Activated T-cell treated with anti-CD3 and anti-CD28 coated beads for 4 hours (primary cell): ENCODE results near the gene KLF3.
"Not testable (repeated sequence)": the region's sequence is repeated elsewhere in the genome, so short reads cannot be mapped to it uniquely, and the experiment has no call there.

Experiments used
- DNase-seq: peaks from one replicate; pipeline ENCODE4 v3.0.0-alpha.2; 2020

Gene KLF3

DNA sequence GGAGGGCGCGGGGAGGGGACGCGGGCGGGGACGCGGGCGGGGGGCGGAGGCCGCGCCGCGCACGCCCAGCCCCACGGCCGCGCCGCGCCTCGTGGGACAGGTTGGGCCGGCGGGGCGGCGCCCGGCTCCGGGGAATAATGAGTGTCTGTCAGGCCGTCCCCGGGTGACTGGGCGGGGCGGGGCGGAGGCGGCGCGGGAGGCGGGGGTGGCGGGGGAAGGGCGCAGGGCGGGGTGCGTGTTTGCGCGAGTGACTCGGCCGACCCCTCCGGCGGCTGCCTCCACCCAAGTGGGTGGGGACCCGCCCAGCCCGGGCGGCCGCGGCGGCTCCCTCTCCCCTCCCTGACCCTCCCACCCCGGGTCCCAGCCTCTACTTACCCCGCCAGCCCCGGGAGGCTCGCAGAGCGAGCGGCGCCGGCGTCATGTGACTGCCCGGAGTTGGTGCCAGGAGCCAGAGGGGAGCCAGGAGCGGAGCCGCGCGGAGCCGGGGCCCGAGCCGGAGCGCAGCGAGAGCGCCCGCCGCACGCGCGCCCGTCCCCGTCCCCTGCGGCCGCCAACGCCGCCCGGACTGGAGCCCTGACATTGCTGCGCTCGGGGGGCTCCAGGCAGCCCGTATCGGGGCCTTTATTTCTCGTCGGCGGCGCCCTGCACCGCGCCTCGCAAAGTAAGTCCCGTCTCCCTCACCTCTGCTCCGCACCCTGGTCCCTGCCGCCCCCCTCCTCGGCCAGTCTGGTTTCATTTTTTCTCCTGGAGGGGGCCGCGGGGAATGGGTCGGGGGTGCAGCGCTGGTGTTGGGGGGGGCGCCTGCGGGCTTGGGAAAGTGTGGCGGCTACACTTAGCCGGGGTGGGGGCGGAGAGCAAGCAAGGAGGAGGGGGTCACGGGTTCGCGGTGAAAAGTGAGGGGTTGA is at the start of gene KLF3:
Gene KLF3 (plus strand): TSS at position 399 of the 905 bp plus-strand sequence. CDS start 16,427 bp downstream, outside the sequence.
- peak; percentile 88 for DNase-seq

GRCh38 chr4:38614231-38614630 is 49.8 kb upstream of the KLF3 start:
- DNase-seq = no peak

DNA sequence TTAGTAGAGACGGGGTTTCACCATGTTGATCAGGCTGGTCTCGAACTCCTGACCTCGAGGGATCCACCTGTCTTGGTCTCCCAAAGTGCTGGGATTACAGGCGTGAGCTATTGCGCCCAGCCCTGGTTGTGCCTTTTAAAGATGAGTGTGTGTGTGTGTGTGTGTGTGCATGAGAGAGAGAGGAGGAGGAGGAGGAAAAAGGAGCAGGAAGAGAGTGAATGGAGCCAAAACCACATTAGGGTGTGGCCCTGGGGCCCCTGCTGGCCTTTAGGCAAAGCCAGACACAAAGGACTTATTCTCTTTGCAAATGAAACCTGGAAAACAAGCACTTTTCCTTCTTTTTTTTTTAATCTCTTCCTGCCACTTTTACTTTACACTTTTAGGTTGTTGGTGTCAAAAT is 48.2 kb upstream of the KLF3 start:
- DNase-seq = no peak

DNA sequence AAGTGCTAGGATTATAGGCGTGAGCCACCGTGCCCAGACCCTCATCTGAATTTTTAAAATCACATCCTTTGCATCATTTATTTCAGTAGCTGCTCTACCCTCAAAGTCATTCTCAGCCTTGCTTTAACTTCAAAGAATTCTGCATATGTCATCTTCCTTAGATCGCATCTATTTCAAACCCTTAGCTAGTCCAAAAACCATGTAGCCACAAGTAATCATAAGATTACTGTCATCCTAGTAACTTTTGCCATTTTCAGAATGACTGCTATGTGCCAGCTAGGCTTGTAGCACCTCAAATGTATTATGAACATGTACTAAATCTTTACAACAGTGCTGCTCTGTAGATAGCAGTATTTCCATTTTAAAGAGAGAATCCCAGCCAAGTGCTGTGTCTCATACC is 45.5 kb upstream of the KLF3 start:
- DNase-seq = no peak

DNA sequence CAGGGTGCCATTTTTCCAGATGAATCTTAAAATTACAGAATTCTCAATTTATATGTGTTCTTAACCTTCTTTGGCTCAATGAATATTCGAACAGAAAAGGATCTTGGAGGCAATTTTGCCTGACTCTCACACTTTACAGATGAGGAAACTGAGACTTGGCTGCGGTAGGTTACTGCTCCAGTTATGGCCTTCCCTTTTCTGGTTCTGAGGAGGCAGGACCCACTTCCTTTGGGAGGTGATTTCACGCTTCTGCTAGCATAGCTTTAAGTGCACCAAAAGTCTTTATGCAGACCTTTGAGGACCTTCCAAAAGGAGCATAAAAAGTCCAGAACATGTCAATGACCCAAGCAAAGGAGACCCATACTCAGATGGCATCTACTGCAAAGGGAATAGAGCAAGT is 44.7 kb upstream of the KLF3 start:
- no peak for DNase-seq

GRCh38 chr4:38620065-38620464 is 43.9 kb upstream of the KLF3 start:
- DNase-seq = no peak

- no peak for DNase-seq
These were observed 43.4 kb upstream of the KLF3 start for GRCh38 chr4:38620527-38621027.

DNA sequence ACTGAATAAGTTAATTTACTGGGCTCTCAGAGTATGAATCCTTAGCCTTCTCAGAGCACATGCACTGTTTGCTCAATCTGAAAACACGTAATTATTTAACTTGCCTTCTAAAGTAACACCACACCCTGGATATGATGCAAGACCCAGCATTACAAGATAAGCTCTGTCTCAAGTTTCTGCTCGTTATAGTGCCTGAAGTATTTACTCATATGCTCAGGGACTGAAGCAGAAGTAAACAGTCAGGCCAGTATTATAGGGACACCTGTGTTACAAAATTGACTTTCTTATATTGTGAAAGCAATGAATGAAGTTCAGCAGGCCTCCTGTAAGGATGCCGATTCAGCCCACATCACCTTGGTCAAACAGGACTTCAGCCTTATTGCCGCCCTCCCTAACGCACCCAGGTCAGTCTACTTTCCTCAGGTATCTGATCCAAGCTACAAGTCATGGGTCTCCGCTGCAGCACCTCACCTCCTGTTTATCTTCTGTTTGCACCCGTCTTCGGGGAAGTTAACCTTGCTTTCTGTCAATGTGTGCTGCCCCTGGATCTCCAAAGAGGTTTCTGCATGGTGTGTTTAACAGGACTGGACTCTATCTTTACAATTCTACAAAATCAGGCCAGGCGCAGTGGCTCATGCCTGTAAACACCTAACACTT is 42.8 kb upstream of the KLF3 start:
- DNase-seq = no peak

GRCh38 chr4:38621831-38622230 is 42.2 kb upstream of the KLF3 start:
- no peak for DNase-seq

DNA sequence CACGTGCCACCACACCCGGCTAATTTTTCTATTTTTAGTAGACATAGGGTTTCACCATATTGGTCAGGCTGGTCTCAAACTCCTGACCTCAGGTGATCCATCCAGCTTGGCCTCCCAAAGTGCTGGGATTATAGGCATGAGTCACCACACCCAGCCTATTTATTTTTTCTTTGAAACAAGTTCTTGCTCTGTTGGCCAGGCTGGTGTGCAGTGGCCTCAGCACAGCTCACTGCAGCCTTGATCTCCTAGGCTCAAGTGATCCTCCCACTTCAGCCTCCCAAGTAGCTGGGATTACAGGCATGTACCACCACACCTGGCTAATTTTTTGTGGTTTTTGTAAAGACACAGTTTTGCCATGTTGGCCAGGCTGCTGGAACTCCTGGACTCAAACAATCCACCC is 41.7 kb upstream of the KLF3 start:
- DNase-seq = not testable (repeated sequence)

GRCh38 chr4:38623260-38623659 is 40.7 kb upstream of the KLF3 start:
- DNase-seq = no peak

DNA sequence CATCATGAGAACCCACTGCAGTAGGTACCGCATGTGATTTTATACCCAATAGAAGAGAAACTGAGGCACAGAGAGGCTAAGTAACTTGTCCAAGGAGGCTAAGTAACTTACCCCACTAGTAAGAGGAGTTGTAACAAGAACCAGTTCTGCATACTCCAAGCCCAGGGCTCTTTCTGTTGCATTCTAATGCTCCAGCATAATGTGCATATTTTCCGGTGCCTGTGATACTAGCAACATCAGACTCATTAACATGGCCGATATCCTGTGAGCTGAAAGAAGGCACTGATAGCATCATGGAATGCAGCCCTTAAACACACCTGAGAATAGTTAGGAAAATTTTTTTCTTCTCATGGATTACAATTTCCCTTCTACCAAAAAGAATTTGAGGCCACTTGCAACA is 39.7 kb upstream of the KLF3 start:
- no peak for DNase-seq

DNA sequence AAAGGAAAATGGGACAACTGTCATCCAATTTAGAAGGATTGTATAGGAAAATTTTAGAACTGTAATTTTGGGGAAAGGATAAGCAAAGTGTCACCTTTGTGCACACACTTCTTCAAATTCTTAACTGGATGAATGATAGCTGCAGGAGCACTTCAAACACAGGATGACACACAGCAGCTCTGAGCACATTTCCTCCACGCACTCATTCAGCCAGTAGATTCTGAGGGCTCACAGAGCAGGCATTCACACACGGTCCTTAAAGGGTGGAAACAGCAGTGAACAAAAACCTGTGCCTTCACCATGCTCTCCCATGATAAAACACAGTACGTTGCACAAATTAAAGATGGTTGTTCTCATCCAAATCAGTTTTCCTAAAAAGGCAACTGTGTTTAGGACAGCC is 38.5 kb upstream of the KLF3 start:
- DNase-seq = no peak

DNA sequence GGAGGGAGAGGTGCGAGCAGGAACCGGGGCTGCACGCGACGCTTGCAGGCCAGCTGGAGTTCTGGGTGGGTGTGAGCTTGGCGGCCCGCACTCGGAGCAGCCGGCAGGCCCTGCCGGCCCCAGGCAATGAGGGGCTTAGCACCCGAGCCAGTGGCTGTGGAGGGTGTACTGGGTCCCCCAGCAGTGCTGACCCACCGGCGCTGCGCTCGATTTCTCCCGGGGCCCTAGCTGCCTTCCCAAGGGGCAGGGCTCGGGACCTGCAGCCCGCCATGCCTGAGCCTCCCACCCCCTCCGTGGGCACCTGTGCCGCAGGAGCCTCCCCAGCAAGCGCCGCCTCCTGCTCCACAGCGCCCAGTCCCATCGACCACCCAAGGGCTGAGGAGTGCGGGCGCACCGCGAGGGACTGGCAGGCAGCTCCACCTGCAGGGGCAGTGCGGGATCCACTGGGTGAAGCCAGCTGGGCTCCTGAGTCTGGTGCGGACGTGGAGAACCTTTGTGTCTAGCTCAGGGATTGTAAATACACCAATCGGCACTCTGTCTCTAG is 37.0 kb upstream of the KLF3 start:
- not testable (repeated sequence) for DNase-seq

- DNase-seq = no peak
These were observed 33.5 kb upstream of the KLF3 start for GRCh38 chr4:38630519-38630918.

DNA sequence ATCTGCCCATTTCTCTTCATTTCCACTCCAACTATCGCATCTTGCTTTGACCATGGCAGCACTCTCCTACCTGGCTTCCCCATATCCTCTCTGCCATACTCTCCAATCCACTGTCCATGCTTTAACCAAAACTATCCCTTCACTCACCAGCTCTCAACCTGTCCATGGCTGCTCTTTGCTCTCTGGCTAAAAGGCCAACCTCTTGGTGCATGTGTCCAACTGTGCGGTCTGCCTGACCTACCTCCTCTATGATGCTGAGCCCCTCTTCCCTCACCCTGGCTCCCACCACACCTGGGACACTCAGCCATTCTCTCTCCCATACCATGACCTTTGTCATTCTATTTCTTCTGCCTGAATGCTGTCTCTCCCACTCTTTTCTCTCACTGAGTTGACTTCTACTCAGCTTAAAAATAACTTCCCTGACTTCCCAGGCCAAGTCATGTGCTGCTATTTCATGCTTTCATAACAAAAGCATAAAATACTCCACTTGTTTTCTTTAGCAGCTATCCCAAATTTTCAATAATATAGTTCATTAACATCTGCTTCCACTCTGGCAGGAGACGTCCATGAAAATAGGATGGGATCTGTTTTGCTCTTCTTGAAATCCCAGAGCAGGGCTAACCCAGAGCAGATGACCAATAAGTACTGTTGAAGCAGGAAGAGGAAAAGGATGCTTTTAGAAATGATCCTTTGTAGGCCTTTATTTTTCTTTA is 29.8 kb upstream of the KLF3 start:
- no peak for DNase-seq

DNA sequence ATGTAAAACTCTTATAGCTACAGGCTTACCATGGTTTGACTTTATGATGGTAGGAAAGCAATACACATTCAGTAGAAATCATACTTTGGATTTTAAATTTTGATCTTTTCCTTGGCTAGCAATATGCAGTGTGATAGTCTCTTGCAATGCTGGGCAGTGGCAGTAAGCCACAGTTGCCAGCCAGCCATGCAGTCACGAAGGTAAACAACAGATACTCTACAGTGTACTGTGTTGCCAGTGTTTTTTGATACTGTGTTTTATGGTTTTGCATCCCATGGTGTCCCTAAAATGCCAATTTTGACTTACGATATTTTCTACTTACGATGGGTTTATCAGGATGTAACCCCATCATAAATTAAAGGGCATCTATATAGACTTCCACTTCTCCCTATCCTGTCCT is 24.8 kb upstream of the KLF3 start:
- no peak for DNase-seq

GRCh38 chr4:38641811-38642210 is 22.2 kb upstream of the KLF3 start:
- no peak for DNase-seq

GRCh38 chr4:38644201-38644600 is 19.8 kb upstream of the KLF3 start:
- DNase-seq = no peak

DNA sequence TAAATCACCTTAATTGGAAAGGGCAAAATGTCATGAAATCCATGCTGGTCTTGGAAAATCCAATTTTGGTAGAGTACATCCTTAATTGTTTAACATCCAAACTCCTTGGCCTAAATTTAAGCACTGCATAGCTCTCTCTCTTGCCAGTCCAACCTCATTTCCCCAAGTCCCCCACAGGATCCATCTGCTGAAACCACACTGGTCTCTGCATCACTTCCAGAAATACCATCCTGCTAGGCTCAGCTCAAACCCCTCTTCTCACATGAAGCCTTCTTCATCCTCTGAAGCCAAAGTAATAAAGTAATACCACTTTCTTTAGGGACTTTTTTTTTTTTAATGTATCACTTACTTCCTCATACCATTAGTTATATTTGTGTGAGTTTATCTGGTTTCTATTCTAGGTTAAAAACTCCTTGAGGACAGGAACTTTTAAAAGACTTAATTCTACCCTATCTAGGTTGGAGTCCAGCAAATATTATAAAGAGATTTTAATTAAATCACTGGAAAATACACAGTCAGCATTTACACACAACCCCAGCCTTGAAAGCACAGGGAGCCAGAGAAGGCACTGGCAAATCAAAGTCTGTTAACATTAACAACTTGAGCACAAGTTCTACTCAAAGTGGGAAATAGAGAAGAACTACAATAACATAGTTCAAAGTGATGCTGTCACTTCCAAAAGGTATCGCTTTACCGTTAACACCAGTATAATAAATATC is 16.7 kb upstream of the KLF3 start:
- no peak for DNase-seq

- DNase-seq = no peak
These were observed 13.9 kb upstream of the KLF3 start for GRCh38 chr4:38650133-38650532.

DNA sequence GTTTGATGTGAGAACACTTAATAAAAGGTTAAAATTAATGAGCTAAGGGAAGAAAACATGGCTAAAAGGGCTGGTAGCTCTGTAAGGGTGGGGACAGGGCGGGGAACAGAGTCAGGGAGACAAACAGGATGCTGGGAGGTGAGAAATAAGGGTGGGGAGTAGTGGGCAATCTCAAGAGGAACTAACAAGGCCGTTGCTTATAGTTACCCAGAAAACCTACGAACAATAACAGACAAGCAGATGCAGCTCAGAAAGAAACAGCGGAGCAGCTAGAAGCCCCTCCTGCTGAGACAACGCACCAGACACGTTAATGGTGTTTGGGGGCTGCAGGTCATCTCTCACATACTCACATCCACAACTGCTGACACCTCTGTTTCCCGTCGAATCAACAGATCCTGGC is 9.7 kb upstream of the KLF3 start:
- no peak for DNase-seq

DNA sequence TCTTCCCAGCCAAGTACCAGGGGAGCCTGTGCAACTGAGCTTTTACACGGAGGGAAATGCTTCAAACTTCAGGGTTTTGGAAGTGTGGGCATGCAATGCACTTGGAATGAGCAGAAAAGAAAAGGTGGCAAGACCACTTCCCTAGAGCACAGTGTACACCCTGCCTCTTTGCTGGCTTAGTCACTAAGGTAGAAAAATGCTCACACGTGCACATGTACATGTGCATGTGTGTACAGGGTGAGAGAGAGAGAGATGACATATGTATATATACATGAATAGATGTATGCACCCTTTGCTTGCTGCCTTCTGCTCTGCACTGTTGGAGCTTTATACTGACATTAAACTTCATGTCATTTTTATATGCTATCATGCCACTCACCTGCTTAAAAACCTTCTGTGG is 7.9 kb upstream of the KLF3 start:
- no peak for DNase-seq
